ENCODE results near the gene ITCH. TPM values are rescaled to one million over a fixed set of nuclear protein-coding genes. Genes with fewer than 3 reads are reported as not detected.
"Not testable (repeated sequence)": the region's sequence is repeated elsewhere in the genome, so short reads cannot be mapped to it uniquely, and the experiment has no call there.

ITCH gene
- total RNA-seq, 3 donors from 2014 or later: 56.6 to 72.3 (median 60.6) TPM

DNA sequence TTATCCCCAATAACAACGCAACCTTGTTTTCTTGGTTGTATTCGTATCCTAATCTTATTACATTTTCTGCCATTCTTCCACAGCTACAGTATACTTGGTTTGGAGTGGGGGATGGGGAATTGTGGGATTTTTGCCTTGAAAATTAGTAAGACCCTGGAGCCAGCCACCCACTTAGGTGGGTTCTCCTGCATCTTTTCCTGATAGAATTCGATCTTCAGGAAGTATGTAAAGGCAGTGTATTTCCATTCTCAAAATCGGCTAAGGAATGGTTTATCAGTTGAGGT is 1.1 kb downstream of the ITCH start:
- no peak for DNase-seq (ENCODE audit: low spot score in 2 of 2)
- no peaks in the 10 kb centered on the region for H3K27me3 ChIP-seq
- no peaks in the 10 kb centered on the region for H3K36me3 ChIP-seq
- peak overlapping the region; percentile 91 to 97 for H3K27ac ChIP-seq
- peaks cover 5 to 6% of the 10 kb centered on the region in 2 donors for H3K4me1 ChIP-seq
- H3K9me3 ChIP-seq: no peaks in the 10 kb centered on the region
- intact Hi-C loops (cut with DNase I; ENCODE audit: low total_unique reads): no loop called here
- H3K4me3 ChIP-seq: peak overlapping the region; percentile 80 to 96 (median 88)
- TF ChIP-seq POLR2AphosphoS5 (IDR thresholded peaks at IDR 0.05) (no peak), POLR2A (IDR thresholded peaks at IDR 0.05) (no peak)
- TF ChIP-seq, protein P1, sequence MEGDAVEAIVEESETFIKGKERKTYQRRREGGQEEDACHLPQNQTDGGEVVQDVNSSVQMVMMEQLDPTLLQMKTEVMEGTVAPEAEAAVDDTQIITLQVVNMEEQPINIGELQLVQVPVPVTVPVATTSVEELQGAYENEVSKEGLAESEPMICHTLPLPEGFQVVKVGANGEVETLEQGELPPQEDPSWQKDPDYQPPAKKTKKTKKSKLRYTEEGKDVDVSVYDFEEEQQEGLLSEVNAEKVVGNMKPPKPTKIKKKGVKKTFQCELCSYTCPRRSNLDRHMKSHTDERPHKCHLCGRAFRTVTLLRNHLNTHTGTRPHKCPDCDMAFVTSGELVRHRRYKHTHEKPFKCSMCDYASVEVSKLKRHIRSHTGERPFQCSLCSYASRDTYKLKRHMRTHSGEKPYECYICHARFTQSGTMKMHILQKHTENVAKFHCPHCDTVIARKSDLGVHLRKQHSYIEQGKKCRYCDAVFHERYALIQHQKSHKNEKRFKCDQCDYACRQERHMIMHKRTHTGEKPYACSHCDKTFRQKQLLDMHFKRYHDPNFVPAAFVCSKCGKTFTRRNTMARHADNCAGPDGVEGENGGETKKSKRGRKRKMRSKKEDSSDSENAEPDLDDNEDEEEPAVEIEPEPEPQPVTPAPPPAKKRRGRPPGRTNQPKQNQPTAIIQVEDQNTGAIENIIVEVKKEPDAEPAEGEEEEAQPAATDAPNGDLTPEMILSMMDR (IDR thresholded peaks at IDR 0.05): no peak

GRCh38 chr20:34365765-34366213 is 2.7 kb downstream of the ITCH start:
- no peak overlapping the region for H3K4me3 ChIP-seq
- intact Hi-C loops (cut with DNase I; ENCODE audit: low total_unique reads): no loop called here
- TF ChIP-seq, protein P1 (IDR thresholded peaks at IDR 0.05): no peak
- no peak for TF ChIP-seq POLR2AphosphoS5 (IDR thresholded peaks at IDR 0.05)
- TF ChIP-seq POLR2A (IDR thresholded peaks at IDR 0.05): no peak

DNA sequence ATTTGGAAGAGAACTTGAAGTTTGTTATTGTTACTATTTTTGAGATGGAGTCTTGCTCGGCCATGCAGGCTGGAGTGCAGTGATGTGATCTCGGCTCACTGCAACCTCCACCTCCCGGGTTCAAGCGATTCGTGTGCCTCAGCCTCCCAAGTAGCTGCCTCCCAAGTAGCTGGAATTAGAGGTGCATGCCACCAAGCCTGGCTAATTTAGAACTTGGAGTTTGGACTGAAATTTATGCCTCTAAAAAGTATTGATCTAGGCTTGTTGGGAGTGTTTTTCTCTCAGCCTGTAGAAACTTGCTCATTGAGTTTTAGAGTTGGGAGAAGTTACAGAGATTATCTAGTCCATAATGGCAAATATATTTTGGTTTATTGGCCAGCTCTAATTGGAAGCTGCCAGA is 4.1 kb downstream of the ITCH start:
- no peak for DNase-seq (ENCODE audit: low spot score in 2 of 2)
- H3K27ac ChIP-seq: no peak overlapping the region
- peaks cover 5% of the 10 kb centered on the region for H3K36me3 ChIP-seq
- TF ChIP-seq, protein P1 (IDR thresholded peaks at IDR 0.05): no peak
- no peak for TF ChIP-seq POLR2AphosphoS5 (IDR thresholded peaks at IDR 0.05)
- no peak for TF ChIP-seq POLR2A (IDR thresholded peaks at IDR 0.05)
- no peaks in the 10 kb centered on the region for H3K27me3 ChIP-seq
- no peak overlapping the region for H3K4me3 ChIP-seq
- peaks cover 5 to 6% of the 10 kb centered on the region in 2 donors for H3K4me1 ChIP-seq
- H3K9me3 ChIP-seq: no peaks in the 10 kb centered on the region
- intact Hi-C loops (cut with DNase I; ENCODE audit: low total_unique reads): no loop called here

More at GRCh38 chr20:34365765-34366213, 2.7 kb downstream of the ITCH start:
- H3K4me1 ChIP-seq: peaks cover 5 to 6% of the 10 kb centered on the region in 2 donors
- H3K27ac ChIP-seq: no peak overlapping the region
- H3K27me3 ChIP-seq: no peaks in the 10 kb centered on the region
- no peaks in the 10 kb centered on the region for H3K9me3 ChIP-seq
- peaks cover 5% of the 10 kb centered on the region for H3K36me3 ChIP-seq
- DNase-seq (ENCODE audit: low spot score in 2 of 2): no peak

DNA sequence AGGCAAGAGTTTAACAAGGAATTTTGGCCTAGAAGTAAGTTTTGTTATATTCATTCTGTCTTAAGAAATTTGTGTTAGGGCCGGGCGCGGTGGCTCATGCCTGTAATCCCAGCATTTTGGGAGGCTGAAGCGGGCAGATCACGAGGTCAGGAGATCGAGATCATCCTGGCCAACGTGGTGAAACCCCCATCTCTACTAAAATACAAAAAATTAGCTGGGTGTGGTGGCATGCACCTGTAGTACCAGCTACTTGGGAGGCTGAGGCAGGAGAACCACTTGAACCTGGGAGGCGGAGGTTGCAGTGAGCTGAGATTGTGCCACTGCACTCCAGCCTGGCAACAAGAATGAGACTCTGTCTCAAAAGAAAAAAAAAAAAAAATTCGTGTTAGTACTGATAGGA is 4.8 kb downstream of the ITCH start:
- H3K27me3 ChIP-seq; H3K36me3 ChIP-seq; H3K4me3 ChIP-seq; H3K9me3 ChIP-seq; H3K27ac ChIP-seq; DNase-seq (ENCODE audit: low spot score in 2 of 2); intact Hi-C loops (cut with DNase I; ENCODE audit: low total_unique reads); H3K4me1 ChIP-seq: not testable (repeated sequence)

DNA sequence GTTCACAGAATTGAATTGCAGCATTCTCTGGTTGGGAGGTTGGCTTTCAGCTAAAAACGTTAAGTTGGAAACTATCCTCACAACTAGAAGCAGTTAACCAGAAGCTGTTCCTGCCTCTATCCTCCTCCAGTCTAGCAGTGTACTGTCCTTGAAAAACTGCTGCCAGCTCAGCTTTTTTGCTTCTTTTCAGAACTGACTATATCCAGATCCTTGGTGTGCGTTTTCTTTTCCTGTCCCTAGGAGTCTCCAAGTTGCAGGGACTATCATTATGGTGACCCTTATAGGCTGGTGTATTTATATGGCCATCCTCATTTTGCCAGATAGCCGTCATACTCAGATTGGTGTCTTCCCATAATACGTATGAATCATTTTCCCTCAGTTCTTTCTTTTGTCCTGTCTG is 5.5 kb downstream of the ITCH start:
- no peak for DNase-seq (ENCODE audit: low spot score in 2 of 2)
- Histone ChIP-seq H3K27ac (no peak overlapping the region), H3K36me3 (peaks cover 5% of the 10 kb centered on the region), H3K4me1 (peaks cover 5 to 6% of the 10 kb centered on the region in 2 donors), H3K4me3 (no peak overlapping the region), H3K9me3 (no peaks in the 10 kb centered on the region), H3K27me3 (no peaks in the 10 kb centered on the region)
- intact Hi-C loops (cut with DNase I; ENCODE audit: low total_unique reads): no loop called here
- no peak for TF ChIP-seq POLR2AphosphoS5 (IDR thresholded peaks at IDR 0.05)
- TF ChIP-seq, protein P1 (IDR thresholded peaks at IDR 0.05): no peak
- TF ChIP-seq POLR2A (IDR thresholded peaks at IDR 0.05): no peak

DNA sequence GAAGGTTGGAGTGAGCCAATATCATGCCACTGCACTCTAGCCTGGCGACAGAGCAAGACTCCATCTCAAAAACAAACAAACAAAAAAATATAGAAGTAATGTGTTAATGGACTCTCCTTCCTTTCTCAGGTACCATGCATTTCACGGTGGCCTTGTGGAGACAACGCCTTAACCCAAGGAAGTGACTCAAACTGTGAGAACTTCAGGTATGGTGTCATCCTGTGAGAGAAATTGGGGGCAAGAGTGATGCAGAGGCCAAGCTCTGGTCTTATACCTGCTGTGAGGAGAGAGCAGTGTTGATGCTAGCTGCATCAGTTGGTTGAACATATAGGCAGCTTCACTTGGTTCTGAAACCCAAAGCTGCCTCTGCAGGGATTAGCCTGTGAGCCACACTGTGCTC is 6.2 kb downstream of the ITCH start:
- no peak overlapping the region for H3K4me3 ChIP-seq
- no peak overlapping the region for H3K27ac ChIP-seq
- H3K36me3 ChIP-seq: peaks cover 5% of the 10 kb centered on the region
- intact Hi-C loops (cut with DNase I; ENCODE audit: low total_unique reads): no loop called here
- no peak for DNase-seq (ENCODE audit: low spot score in 2 of 2)
- no peak for TF ChIP-seq POLR2AphosphoS5 (IDR thresholded peaks at IDR 0.05)
- no peaks in the 10 kb centered on the region for H3K27me3 ChIP-seq
- no peaks in the 10 kb centered on the region for H3K9me3 ChIP-seq
- H3K4me1 ChIP-seq: peaks cover 5 to 6% of the 10 kb centered on the region in 2 donors
